Ramos (cell line): Measurements from ENCODE around the gene RALGDS.
"Not testable (repeated sequence)": the region's sequence is repeated elsewhere in the genome, so short reads cannot be mapped to it uniquely, and the experiment has no call there.

Experiments
- in situ Hi-C: fragments of 300-500 bp; cut with MboI; formaldehyde crosslinking; loops from one replicate; pipeline ENCODE4 v1.14.3; 2022; ENCODE audit warnings: low sequenced_read_pairs; ENCODE audit not compliant: unreplicated experiment

The RALGDS gene

DNA sequence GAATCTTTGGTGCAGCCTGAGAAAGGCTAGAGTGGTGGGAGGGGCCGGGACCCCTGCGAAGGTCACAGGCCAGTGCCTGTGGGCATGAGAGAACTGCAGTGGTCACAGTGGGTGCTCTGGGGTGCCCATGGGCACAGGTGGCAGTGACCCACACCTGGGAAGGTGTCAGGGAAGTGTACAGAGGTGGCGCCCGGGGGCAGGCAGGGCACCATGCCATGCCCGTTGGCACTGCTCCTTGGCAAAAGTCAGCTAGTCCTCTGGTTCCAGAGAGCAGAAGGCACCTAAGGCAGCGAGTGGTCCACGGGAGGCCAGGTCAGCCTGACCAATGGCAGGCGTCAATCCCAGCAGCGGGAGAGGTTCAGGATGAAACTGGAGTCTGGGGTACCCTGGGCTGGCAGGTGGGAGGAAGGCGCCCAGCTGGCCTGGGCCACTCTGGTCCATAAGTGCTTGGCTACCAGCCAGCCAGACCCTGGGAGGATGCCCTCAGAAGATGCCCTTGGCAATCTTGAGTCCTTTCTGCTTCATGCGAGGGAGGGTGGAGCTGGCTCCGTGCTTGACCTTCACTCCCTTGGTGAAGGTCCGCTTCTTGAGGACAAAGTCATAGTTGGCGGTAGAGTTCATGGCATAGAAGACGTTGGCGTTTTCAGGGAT, 22.8 kb downstream of the RALGDS start:
- in situ Hi-C loops = no loop called here

DNA sequence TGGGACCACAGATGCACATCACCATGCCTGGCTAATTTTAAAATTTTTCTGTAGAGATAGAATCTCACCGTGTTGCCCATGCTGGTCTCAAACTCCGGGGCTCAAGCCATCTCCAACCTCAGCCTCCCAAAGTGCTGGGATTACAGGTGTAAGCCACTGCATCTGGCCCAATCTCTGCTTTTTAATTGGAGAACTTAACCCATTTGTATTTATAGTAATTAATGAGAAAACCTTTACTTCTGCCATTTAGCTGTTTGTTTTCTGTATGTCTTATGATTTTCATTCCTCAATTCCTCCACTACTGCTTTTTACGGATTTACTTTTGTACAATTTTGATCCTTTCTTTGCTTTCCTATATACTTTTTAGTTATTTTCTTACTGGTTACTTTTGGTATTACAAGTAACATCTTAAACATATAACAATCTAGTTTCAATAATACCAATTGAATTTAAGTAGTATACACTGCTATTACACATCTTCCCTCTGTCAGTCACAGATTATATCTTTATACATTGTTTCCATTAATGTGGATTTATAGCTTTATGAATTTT, 26.1 kb downstream of the RALGDS start:
- in situ Hi-C loops = no loop called here

DNA sequence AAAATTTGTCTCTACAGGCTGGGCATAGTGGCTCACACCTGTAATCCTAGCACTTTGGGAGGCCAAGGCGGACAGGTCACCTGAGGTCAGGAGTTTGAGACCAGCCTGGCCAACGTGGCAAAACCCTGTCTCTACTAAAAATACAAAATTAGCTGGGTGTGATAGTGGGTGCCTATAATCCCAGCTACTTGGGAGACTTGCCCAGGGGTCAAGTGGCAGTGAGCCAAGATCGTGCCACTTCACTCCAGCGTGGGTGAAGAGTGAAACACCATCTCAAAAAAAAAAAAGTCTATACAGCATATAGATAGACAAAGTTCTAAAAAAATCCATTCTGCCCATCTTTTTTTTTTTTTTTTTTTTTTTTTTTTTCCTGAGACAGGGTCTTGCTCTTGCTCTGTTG, 26.7 kb downstream of the RALGDS start:
- in situ Hi-C loops = not testable (repeated sequence)

DNA sequence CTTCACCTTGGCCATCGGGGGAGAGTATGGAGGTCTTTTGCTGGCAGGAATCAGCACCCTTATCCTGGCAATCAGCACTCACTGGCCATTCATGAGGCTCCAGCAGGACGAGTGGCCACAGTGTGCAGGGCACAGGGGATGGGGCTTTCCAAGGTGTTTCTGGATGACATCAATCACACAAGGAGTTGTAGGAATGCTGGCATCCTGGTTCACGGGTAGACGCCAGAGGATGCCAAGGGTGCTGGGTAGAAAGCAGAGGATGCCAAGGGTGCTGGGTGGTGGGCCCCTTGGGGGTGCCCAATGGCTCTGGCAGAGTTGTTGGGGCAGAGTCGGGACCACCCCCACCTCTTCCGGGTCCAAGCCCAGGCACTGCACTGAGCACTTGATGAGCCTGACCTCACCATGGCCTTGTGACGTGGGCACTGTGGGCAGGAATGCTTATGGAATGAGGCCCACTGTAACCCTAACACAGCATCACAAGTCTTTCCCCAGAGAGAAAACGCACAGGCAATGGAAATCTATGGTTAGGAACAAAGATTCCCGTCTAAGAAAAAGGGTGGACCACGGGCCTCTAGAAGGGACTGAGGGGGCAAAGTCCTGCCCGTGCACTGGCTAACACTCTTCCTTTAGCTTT, 30.2 kb downstream of the RALGDS start:
- in situ Hi-C loops = no loop called here

- in situ Hi-C loops = no loop called here
Observed at GRCh38 chr9:133090187-133090586, 30.9 kb downstream of the RALGDS start.

DNA sequence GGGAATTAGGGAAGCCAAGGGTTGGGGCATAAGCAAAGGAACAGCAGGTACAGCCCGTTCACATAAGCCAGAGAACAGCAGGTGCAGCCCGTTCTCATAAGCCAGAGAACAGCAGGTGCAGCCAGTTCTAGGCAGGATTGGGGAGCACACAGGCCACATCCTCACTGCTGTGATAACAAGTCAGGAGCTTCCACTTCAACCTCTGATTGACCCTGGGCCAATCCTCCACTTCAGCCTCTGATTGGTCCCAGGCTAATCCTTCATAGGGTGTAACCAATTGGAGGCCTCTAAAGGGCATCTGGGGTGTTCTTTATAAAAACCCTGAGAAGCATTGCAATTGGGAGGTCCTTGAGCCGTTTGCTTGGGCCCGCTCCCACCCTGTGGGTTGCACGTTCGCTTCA, 31.8 kb downstream of the RALGDS start:
- in situ Hi-C loops = no loop called here

DNA sequence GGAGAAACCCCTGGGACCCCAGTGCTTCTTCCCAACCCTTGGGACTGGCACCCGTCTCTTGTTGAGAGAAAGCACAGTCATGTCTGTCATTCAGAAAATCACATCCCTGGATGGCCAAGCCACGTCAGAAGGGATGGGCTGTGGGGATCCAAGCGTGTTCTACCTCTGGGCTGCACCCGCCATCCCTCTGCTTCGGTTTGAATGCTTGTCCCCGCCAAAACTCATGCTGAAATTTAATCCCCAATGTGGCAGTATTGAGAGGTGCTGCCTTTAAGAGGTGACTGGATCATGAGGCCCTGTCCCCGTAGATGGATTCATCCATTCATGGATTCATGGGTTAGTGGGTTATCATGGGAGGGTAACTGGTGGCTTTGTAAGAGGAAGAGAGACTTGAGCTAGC, 32.3 kb downstream of the RALGDS start:
- in situ Hi-C loops = no loop called here

DNA sequence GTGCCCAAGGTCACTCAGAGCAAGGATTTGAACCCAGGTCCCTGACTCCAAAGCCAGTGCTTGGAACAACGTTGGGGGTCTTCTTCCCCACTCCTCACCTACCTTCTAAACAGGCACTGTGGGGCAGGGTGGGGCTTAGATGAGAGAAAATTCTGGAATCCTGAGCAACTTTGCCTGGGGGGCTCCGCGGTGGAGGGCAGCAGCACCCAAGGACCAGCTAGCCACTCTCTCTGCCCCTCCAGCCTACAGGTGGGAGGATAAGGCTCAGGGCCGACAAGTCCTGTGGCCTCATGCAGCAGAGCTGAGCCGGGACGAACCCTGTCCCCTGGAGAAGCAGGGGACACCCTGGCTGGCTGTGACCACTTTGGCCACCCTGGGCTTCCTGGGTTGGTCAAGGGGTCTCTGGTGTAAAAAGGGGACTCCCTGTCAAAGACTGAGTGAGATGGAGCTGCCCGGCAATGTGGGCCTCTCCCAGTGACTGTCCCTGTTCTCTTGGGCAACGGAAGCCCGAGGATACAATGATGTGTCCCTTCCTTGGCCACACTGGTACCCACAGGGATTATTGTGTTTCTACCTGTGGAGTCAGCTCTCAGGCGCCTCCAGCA, 32.8 kb downstream of the RALGDS start:
- in situ Hi-C loops = no loop called here

GRCh38 chr9:133087429-133088145, 33.5 kb downstream of the RALGDS start:
- in situ Hi-C loops = no loop called here

- in situ Hi-C loops = no loop called here
Observed at GRCh38 chr9:133086894-133087293, 34.1 kb downstream of the RALGDS start.

GRCh38 chr9:133086212-133086860, 34.7 kb downstream of the RALGDS start:
- in situ Hi-C loops = not testable (repeated sequence)

DNA sequence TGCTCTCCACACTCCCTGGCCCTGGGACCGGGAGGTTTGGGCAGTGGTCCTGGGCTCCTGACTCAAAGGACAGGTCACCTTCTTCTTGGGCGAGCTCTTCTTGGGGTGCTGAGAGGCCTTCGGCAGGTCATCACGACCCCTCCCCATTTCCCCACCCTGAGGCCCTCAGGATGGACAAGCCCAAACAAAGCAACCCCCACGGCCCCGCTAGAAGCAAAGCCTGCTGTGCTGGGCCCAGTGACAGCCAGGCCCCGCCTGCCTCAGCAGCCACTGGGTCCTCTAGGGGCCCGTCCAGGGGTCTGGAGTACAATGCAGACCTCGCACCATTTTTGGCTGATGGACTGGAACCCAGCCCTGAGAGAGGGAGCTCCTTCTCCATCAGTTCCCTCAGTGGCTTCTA, 37.4 kb downstream of the RALGDS start:
- in situ Hi-C loops = not testable (repeated sequence)

DNA sequence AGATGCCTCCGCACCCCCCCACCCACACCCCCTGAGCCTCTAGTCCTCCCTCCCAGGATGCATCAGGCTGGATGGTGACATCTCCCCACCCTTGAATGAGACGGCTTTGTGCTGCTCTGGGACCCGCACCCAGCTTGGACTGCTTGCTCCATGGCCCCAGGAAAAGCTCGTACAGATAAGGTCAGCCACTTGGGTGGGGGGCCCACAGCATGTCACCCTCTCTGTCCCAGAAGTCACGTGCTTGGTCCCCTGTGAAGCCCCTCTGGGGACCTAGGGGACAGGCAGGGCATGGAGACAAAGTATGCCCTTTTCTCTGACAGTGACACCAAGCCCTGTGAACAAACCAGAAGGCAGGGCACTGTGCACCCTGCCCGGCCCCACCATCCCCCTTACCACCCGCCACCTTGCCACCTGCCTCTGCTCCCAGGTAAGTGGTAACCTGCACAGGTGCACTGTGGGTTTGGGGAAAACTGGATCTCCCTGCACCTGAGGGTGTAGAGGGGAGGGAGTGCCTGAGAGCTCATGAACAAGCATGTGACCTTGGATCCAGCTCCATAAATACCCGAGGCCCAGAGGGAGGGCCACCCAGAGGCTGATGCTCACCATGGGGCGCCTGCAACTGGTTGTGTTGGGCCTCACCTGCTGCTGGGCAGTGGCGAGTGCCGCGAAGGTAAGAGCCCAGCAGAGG, 38.9 kb downstream of the RALGDS start:
- in situ Hi-C loops = not testable (repeated sequence)

DNA sequence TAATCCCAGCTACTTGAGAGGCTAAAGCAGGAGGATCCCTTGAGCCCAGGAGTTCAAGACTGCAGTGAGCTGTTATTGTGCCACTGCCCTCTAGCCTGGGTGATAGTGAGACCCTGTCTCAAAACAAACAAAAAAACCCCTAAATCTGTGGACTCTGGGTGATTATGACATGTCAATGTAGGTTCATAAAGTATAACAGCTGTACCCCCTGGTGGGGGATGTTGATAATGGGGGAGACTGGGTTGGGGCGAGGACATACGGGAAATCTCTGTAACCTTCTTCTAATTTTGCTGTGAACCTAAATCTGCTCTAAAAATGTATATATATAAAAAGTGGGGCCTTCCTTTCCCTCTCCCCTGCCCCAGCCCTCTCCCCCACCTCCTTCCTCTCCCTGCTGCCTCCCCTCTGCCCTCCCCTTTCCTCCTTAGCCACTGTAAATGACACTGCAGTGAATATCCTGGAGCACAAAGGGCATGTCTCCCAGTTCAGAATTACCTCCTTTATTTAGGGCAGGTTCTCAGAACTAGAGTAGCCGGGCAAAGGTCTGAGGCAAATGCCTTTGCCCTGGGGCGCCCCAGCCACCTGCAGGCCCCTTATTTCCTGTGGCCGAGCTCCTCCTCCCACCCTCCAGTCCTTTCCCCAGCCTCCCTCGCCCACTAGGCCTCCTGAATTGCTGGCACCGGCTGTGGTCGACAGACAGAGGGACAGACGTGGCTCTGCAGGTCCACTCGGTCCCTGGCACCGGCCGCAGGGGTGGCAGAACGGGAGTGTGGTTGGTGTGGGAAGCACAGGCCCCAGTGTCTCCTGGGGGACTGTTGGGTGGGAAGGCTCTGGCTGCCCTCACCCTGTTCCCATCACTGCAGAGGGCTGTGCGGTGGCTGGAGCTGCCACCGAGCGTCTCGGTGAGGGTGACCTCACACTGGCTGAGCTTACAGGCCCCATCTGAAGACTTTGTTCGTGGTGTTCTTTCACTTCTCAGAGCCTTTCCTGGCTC, 40.0 kb downstream of the RALGDS start:
- in situ Hi-C loops = not testable (repeated sequence)

DNA sequence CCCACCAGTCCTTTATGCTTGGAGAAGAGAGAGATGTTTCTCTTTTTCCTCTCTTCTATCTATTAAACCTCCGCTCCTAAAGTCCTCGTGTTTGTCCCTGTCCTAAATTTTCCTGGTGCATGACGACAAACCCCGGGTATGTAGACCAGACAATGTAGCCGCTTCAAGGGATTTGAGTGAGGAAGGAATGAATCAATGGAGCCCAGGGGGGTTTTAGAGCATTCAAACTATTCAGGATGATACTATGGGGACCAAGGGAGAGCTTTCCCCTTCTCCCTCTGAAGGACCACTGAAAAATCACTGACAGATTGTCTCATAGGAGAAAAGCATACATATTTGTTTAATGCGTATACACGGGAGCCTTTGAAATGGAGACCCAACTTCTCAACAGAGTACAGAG, 40.9 kb downstream of the RALGDS start:
- in situ Hi-C loops = no loop called here

- in situ Hi-C loops = no loop called here
Observed at GRCh38 chr9:133078486-133078885, 42.6 kb downstream of the RALGDS start.

- in situ Hi-C loops = no loop called here
Observed at GRCh38 chr9:133076691-133077090, 44.3 kb downstream of the RALGDS start.

- in situ Hi-C loops = no loop called here
Observed at GRCh38 chr9:133075925-133076630, 45.0 kb downstream of the RALGDS start.
